Fibroblast of lung (primary cell): Measurements from ENCODE around the gene ID4.

Source experiments
- CTCF ChIP-seq, 2 donors: IDR thresholded peaks in 1 of 2; conservative IDR thresholded peaks in 1 of 2; 1 replicate in 1 of 2; 2 replicates in 1 of 2; pipeline ENCODE4 v1.5.1; 2011 to 2012; ENCODE audit warnings: low read length in 2 of 2, control low read depth in 1 of 2, inconsistent platforms in 1 of 2, low read depth in 1 of 2, mild to moderate bottlenecking in 1 of 2
- EZH2 ChIP-seq: IDR thresholded peaks from 2 replicates; pipeline ENCODE4 v1.5.1; 2012; ENCODE audit warnings: low read length, control low read depth, mild to moderate bottlenecking; ENCODE audit errors: missing control alignments

- TF ChIP-seq CTCF (conservative IDR thresholded peaks at IDR 0.05 in 1 of 2, IDR thresholded peaks at IDR 0.05 in 1 of 2; ENCODE audit: low read depth in 1 of 2, low read length in 2 of 2) (no peak), EZH2 (no peak)
Observed at GRCh38 chr6:19842030-19842615, 5.0 kb downstream of the ID4 start.
